ENCODE results near the gene PRR13.

The PRR13 gene

GRCh38 chr12:53483979-53484377 is 42.4 kb downstream of the PRR13 start:
- DNase-seq = no peak
- Histone ChIP-seq H3K27ac (no peak overlapping the region), H3K36me3 (peaks cover 81% of the 10 kb centered on the region), H3K9me3 (ENCODE audit: severe bottlenecking) (no peaks in the 10 kb centered on the region), H3K27me3 (ENCODE audit: insufficient read depth, low read depth, severe bottlenecking) (no peaks in the 10 kb centered on the region), H3K4me3 (ENCODE audit: low read depth, low read length) (no peak overlapping the region)
- no peak for TF ChIP-seq CTCF (IDR thresholded peaks at IDR 0.05; ENCODE audit: low read depth, low read length)

GRCh38 chr12:53484686-53485575 is 43.4 kb downstream of the PRR13 start:
- no peak for TF ChIP-seq CTCF (IDR thresholded peaks at IDR 0.05; ENCODE audit: low read depth, low read length)
- H3K36me3 ChIP-seq = peaks cover 73% of the 10 kb centered on the region

GRCh38 chr12:53485955-53486735 is 44.6 kb downstream of the PRR13 start:
- Histone ChIP-seq H3K27me3 (ENCODE audit: insufficient read depth, low read depth, severe bottlenecking) (no peaks in the 10 kb centered on the region), H3K27ac (no peak overlapping the region), H3K9me3 (ENCODE audit: severe bottlenecking) (no peaks in the 10 kb centered on the region), H3K4me3 (ENCODE audit: low read depth, low read length) (no peak overlapping the region), H3K36me3 (peaks cover 63% of the 10 kb centered on the region)
- no peak for TF ChIP-seq CTCF (IDR thresholded peaks at IDR 0.05; ENCODE audit: low read depth, low read length)
- no peak for DNase-seq

More at GRCh38 chr12:53484686-53485575, 43.4 kb downstream of the PRR13 start:
- H3K9me3 ChIP-seq (ENCODE audit: severe bottlenecking) = no peaks in the 10 kb centered on the region
- H3K27me3 ChIP-seq (ENCODE audit: insufficient read depth, low read depth, severe bottlenecking) = no peaks in the 10 kb centered on the region
- no peak for DNase-seq
- H3K27ac ChIP-seq = no peak overlapping the region
- no peak overlapping the region for H3K4me3 ChIP-seq (ENCODE audit: low read depth, low read length)

- TF ChIP-seq CTCF (IDR thresholded peaks at IDR 0.05; ENCODE audit: low read depth, low read length) = no peak
- no peak overlapping the region for H3K27ac ChIP-seq
- H3K9me3 ChIP-seq (ENCODE audit: severe bottlenecking) = no peaks in the 10 kb centered on the region
- no peak for DNase-seq
- H3K27me3 ChIP-seq (ENCODE audit: insufficient read depth, low read depth, severe bottlenecking) = no peaks in the 10 kb centered on the region
- H3K36me3 ChIP-seq = peaks cover 55% of the 10 kb centered on the region
- H3K4me3 ChIP-seq (ENCODE audit: low read depth, low read length) = no peak overlapping the region
Measured at GRCh38 chr12:53486736-53487487, 45.4 kb downstream of the PRR13 start.

GRCh38 chr12:53489242-53489864 is 47.8 kb downstream of the PRR13 start:
- H3K27me3 ChIP-seq (ENCODE audit: insufficient read depth, low read depth, severe bottlenecking) = no peaks in the 10 kb centered on the region
- TF ChIP-seq CTCF (IDR thresholded peaks at IDR 0.05; ENCODE audit: low read depth, low read length) = no peak
- H3K27ac ChIP-seq = no peak overlapping the region
- peaks cover 31% of the 10 kb centered on the region for H3K36me3 ChIP-seq
- no peak for DNase-seq
- H3K4me3 ChIP-seq (ENCODE audit: low read depth, low read length) = no peak overlapping the region
- H3K9me3 ChIP-seq (ENCODE audit: severe bottlenecking) = no peaks in the 10 kb centered on the region

Data from WERI-Rb-1 (cell line).